Activated CD4-positive, alpha-beta memory T cell treated with anti-CD3 and anti-CD28 coated beads, Interleukin-2, amount 10 ng/mL, durations not matched to agents 7 days and 5 days (primary cell): ENCODE results near the gene PGAP3. TPM values are rescaled to one million over a fixed set of nuclear protein-coding genes. Genes with fewer than 3 reads are reported as not detected.

Experiments used
- CTCF ChIA-PET: fragments of 350-600 bp; sonication (Branson Sonifier 250); formaldehyde crosslinking; loops from one replicate; lab custom pipeline; 2021; ENCODE audit warnings: antibody characterized with exemption, inconsistent platforms; lab: Charles Lee
- POLR2A ChIA-PET: fragments of 350-600 bp; sonication (Branson Sonifier 250); formaldehyde crosslinking; loops from one replicate; lab custom pipeline; 2021; ENCODE audit warnings: antibody characterized with exemption; lab: Charles Lee
- DNase-seq: peaks from one replicate; pipeline ENCODE4 v3.0.0-alpha.2; 2020
- H3K27ac Mint-ChIP-seq: one replicate; pipeline ENCODE4 v1.8.0; 2021; ENCODE audit warnings: mild to moderate bottlenecking, mixed read lengths
- H3K27me3 Mint-ChIP-seq: one replicate; pipeline ENCODE4 v1.8.0; 2021; ENCODE audit warnings: mixed read lengths
- H3K36me3 Mint-ChIP-seq: one replicate; pipeline ENCODE4 v1.8.0; 2021; ENCODE audit warnings: low read depth, mixed read lengths
- H3K4me1 Mint-ChIP-seq: one replicate; pipeline ENCODE4 v1.8.0; 2021; ENCODE audit warnings: mixed read lengths
- H3K4me3 Mint-ChIP-seq: one replicate; pipeline ENCODE4 v1.8.0; 2021; ENCODE audit warnings: mild to moderate bottlenecking, mixed read lengths
- H3K9me3 Mint-ChIP-seq: one replicate; pipeline ENCODE4 v1.8.0; 2021; ENCODE audit warnings: mixed read lengths
- total RNA-seq, 2 experiments: library from RNA; stranded (reverse); gene quantifications; one replicate each; pipeline ENCODE4 v1.2.3, GENCODE V29; 2021

PGAP3 gene
- total RNA-seq, 2 experiments from 2014 or later = 14.0 to 14.2 TPM

DNA sequence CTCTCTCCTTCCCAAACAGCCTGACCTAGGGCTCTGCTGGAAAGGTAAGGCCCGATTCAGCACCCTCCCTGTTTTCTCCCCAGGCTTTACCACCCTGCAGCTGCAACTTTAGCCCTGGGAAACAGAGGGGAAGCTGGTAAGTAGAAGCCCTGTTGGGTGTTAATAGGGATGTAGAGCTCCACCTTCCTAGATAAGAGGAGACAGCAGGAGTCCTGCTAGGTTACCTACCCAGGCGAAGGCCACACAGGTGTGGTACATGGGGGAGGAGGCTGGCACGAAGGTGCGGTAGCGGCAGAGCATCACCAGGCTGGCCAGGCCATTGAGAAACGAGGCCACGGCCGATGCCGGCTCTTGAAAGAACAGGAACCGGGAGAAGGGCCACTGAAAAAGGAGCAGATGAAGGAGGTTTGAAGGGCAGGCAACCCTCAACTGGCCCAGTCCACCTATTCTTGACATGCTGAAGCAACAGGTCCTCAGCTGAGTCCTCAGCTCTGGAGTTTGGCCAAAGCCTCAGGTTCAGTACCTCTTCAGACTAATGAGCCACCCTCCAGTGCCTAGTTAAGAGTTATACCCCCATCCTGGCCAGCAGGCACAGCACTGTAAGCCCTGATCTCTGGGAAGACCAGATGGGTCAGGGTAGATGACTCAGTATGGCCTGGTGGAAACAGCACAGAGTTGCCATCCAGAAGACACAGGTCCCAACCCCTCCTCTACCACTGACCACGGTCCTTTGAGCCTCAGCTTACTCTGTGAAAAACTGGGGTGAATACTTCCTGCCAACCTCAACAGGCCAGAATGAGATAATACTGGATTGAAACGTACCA is 3.3 kb downstream of the PGAP3 start:
- ChIA-PET CTCF (interaction anchor here (1.0 to 1.3 kb wide), 2 partner anchors 50 to 177 kb away, joined by 3 to 4 read pairs; no protein-coding TSS in a partner anchor), POLR2A (no interaction called here)
- Mint-ChIP-seq H3K4me1 (peaks cover 40% of the 10 kb centered on the region), H3K4me3 (no peak overlapping the region), H3K27ac (no peak overlapping the region), H3K9me3 (no peaks in the 10 kb centered on the region), H3K27me3 (no peaks in the 10 kb centered on the region), H3K36me3 (peaks cover 22% of the 10 kb centered on the region)
- DNase-seq = no peak

DNA sequence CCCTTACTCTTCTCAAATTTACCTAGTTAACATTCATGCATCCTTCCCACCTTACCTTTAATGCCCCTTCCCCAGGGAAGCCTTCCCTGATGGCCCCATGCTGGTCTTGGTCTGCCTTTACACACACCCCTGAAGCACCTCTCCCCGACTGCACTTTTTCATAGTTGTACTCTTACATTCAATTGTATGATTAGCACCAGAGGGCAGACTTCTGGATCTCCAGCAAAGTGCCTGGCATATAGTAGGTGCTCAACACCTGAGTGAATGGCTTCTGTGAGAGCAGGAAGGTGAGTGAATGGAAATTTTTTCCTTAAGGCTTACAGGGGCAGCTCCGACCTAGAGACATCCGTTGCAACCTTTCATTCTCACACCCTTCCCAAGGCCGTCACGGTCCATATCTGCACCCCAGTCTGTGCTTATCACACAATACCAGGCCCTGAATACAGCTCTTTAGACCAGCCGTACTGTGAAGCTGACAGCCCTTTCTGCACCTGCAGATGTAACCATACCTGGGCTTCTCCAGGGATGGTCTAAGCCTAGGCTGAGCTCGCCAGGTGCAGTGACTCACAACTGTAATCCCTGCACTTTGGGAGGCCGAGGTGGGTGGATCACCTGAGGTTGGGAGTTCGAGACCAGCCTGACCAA is 4.4 kb downstream of the PGAP3 start:
- no peak overlapping the region for H3K27ac Mint-ChIP-seq
- no peak for DNase-seq
- ChIA-PET CTCF (interaction anchor here (0.5 to 2.2 kb wide), 4 partner anchors 14 to 49 kb away, joined by 3 to 9 read pairs (median 4); partner anchors contain the start of gene MIEN1), POLR2A (no interaction called here)
- no peak overlapping the region for H3K4me3 Mint-ChIP-seq
- no peaks in the 10 kb centered on the region for H3K27me3 Mint-ChIP-seq
- H3K9me3 Mint-ChIP-seq = no peaks in the 10 kb centered on the region
- H3K4me1 Mint-ChIP-seq = peaks cover 43% of the 10 kb centered on the region
- H3K36me3 Mint-ChIP-seq = peaks cover 19% of the 10 kb centered on the region

DNA sequence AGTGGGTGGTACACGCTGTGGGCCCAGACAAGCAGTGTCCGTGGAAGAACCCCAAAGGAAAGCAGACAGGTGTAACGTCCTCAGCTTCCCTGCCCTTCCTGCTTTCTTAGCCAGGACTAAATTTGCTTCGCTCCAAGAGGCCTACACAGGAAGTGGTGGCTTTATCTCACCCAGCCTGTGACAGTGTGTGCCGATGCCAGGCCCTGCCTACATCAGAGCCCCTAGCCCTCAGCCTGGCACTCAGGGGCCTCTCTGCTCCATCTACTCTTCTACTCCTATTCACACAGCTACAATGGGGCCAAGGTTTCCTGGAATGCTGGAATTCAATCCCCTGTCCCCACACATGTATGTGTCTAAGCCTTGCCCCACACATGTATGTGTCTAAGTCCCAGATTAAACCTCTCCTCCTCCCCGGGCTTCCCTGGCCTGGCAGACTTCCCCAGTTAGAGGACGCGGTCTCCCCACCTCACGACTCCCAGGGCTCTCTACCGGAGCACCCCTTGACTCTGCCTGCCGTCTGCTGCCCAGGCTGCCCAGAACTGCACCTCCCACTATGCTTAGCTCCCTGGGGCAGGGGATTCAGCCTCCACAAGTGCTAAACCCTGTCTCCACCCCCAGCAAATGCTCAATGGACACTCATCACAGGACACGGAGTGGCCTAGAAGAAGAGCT is 8.2 kb downstream of the PGAP3 start:
- CTCF ChIA-PET = interaction anchor here (0.8 to 2.6 kb wide), 10 partner anchors 8 to 58 kb away, joined by 3 to 16 read pairs (median 4); partner anchors contain the start of genes MIEN1 and PNMT
- POLR2A ChIA-PET = interaction anchor here (0.6 to 8.8 kb wide), 5 partner anchors 9 to 360 kb away, joined by 3 to 71 read pairs (median 16); partner anchors contain the start of genes MIEN1, PGAP3 and PNMT
- Mint-ChIP-seq H3K27me3 (no peaks in the 10 kb centered on the region), H3K9me3 (no peaks in the 10 kb centered on the region), H3K27ac (peak overlapping the region; percentile 83), H3K4me3 (no peak overlapping the region), H3K36me3 (peaks cover 14% of the 10 kb centered on the region), H3K4me1 (peaks cover 59% of the 10 kb centered on the region)
- peak; percentile 56 for DNase-seq

DNA sequence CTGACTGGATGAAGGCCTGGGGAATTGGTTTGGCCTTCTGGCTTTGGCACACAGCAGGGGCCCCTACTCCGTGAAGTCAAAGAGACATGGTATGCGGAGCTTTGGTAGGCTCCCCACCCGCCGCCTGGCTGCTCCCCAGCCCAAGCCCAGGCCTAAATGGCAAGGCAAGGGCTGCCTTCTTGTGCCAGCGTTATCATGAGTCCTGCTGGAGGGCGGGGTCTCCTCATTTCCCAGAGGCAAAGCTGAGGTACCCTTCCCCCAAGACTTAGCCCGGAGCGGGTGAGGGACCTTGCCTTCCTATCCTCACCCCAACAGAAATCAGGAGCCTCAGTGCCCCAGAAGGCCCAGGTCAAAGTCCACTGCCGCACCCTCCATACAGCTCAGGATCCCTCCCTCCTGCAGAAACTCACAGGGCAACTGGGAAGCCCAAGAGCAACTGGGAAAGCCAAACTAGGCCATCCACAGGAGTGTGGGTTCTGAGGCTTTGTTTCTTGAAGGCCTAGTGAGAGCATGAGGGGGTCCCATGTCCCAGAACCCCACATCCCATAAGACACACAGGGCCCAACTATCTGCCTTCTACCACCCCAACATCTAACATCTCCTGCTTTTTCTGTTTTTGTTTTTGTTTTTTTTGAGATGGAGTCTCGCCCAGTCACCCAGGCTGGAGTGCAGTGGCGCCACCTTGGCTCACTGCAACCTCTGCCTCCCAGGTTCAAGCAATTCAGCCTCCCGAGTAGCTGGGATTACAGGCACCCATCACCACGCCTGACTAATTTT is 9.3 kb downstream of the PGAP3 start:
- H3K4me1 Mint-ChIP-seq = peaks cover 59% of the 10 kb centered on the region
- no peak for DNase-seq
- no peaks in the 10 kb centered on the region for H3K9me3 Mint-ChIP-seq
- H3K4me3 Mint-ChIP-seq = no peak overlapping the region
- ChIA-PET POLR2A (interaction anchor here (1.9 to 8.8 kb wide), 4 partner anchors 8 to 52 kb away, joined by 14 to 71 read pairs (median 17); partner anchors contain the start of genes MIEN1, PGAP3 and PNMT), CTCF (interaction anchor here (0.6 to 2.6 kb wide), 11 partner anchors 9 to 286 kb away, joined by 3 to 16 read pairs (median 5); partner anchors contain the start of genes MIEN1, PGAP3 and PNMT)
- H3K27me3 Mint-ChIP-seq = no peaks in the 10 kb centered on the region
- H3K27ac Mint-ChIP-seq = peak overlapping the region; percentile 83
- H3K36me3 Mint-ChIP-seq = peaks cover 10% of the 10 kb centered on the region

DNA sequence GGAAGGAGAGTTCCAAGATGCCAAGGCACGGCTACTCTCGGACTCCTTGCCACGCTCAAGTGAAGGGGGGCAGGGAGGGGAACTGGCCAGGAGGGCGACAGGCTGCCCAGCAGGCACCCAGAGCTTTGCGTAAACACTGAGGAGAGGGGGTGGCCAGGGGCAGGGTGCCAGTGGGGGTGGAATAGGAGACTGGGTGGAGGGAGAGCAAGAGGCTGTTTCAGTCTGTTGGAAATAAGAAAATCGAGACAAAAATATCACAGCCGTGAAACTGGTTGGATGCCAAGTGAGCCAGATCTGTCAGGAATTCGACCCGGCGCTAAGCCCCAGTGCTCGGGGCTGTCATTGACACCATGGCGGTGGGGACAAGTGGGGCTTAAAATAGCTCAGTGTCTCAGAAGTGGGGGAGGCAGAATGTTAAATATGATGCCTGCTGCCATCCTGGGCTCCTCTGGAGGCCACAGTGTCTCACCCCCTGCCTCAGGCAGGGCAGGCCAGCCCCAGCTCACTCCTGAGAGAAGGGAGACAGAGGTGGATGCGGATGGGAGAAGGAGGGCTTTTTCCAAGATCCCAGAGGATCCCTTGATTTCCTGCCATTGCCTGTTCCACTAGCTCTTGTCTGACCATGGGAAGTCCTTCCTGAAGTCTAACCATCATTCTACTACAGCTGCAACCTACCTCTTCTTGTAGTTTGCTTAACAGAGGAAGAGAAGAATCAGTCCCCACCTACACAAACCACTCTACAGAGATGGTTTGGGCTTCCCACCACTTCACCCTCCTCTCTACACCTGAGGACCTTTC is 10.1 kb downstream of the PGAP3 start:
- H3K27me3 Mint-ChIP-seq = no peaks in the 10 kb centered on the region
- H3K36me3 Mint-ChIP-seq = peaks cover 4% of the 10 kb centered on the region
- peak overlapping the region; percentile 28 for H3K27ac Mint-ChIP-seq
- CTCF ChIA-PET = interaction anchor here (0.6 to 1.8 kb wide), 4 partner anchors 9 to 285 kb away, joined by 3 to 8 read pairs (median 4); partner anchors contain the start of genes PGAP3 and PNMT
- H3K9me3 Mint-ChIP-seq = no peaks in the 10 kb centered on the region
- POLR2A ChIA-PET = interaction anchor here (0.7 to 8.8 kb wide), 5 partner anchors 11 to 242 kb away, joined by 3 to 71 read pairs (median 14); partner anchors contain the start of genes MIEN1 and PGAP3
- H3K4me3 Mint-ChIP-seq = no peak overlapping the region
- no peak for DNase-seq
- H3K4me1 Mint-ChIP-seq = peaks cover 56% of the 10 kb centered on the region

DNA sequence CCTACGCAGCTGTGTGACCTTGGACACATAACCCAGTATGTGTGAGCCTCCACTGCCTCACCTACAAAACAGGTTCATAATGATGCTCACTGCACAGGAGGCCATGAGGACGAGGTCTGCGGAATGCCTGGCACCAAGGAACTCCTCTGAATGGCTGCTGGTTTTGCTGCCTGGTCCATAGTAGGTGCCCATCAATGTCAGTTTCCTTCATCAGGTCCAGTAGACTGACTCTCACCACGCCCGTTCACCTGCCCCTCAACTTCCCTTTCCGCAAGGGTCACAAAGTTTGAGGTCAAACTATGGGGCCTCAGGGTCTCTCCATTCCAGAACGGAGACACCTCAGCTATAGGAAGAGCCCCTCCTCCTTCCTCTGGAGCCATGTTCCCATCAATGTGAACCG is 10.8 kb downstream of the PGAP3 start:
- POLR2A ChIA-PET = interaction anchor here (0.7 to 8.8 kb wide), 4 partner anchors 11 to 241 kb away, joined by 3 to 71 read pairs (median 14); partner anchors contain the start of genes MIEN1 and PGAP3
- CTCF ChIA-PET = interaction anchor here (1.5 to 1.9 kb wide), 2 partner anchors 8 to 22 kb away, joined by 8 read pairs; partner anchors contain the start of gene PNMT
- Mint-ChIP-seq H3K9me3 (no peaks in the 10 kb centered on the region), H3K27ac (peak overlapping the region; percentile 77), H3K27me3 (no peaks in the 10 kb centered on the region), H3K4me3 (no peak overlapping the region), H3K36me3 (peaks cover 4% of the 10 kb centered on the region), H3K4me1 (peaks cover 56% of the 10 kb centered on the region)
- DNase-seq = no peak

DNA sequence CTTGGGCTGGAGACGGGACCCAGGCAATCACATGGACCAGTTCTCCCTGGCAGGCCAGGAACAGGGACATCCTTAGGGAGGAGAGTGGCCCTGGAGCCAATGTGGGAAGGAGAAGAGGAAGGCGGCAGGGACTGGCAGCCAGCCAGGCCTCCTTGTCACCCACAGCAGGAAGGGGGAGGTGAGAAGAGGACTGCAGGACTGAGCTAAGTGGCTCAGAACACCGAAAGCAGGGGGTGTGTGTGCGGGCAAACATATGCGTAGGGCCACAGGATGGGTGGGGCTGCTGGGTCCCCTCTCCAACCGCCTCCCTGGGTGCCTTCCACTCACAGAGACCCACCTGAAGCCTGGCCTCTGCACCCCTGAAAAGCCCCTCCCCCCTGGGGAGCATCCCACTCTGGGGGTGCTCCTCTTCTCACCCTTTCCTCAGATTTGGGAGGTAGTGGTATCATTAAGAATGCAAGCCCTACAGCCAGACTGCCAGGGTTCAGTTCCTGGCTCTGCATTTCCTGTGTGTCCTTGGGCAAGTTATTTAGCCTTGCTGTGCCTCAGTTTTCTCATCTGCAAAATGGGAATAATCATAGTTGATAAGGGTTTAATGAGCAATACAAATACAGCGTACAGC is 11.5 kb downstream of the PGAP3 start:
- DNase-seq = peak; percentile 74
- H3K4me1 Mint-ChIP-seq = peaks cover 58% of the 10 kb centered on the region
- POLR2A ChIA-PET = interaction anchor here (0.9 to 8.8 kb wide), 4 partner anchors 10 to 79 kb away, joined by 3 to 71 read pairs (median 14); partner anchors contain the start of genes MIEN1 and PGAP3
- H3K27ac Mint-ChIP-seq = peak overlapping the region; percentile 77
- H3K36me3 Mint-ChIP-seq = peaks cover 4% of the 10 kb centered on the region
- no peaks in the 10 kb centered on the region for H3K9me3 Mint-ChIP-seq
- peaks cover 2% of the 10 kb centered on the region for H3K27me3 Mint-ChIP-seq
- CTCF ChIA-PET = interaction anchor here (1.0 to 2.4 kb wide), 6 partner anchors 11 to 54 kb away, joined by 5 to 14 read pairs (median 9); partner anchors contain the start of genes MIEN1 and PGAP3
- no peak overlapping the region for H3K4me3 Mint-ChIP-seq

DNA sequence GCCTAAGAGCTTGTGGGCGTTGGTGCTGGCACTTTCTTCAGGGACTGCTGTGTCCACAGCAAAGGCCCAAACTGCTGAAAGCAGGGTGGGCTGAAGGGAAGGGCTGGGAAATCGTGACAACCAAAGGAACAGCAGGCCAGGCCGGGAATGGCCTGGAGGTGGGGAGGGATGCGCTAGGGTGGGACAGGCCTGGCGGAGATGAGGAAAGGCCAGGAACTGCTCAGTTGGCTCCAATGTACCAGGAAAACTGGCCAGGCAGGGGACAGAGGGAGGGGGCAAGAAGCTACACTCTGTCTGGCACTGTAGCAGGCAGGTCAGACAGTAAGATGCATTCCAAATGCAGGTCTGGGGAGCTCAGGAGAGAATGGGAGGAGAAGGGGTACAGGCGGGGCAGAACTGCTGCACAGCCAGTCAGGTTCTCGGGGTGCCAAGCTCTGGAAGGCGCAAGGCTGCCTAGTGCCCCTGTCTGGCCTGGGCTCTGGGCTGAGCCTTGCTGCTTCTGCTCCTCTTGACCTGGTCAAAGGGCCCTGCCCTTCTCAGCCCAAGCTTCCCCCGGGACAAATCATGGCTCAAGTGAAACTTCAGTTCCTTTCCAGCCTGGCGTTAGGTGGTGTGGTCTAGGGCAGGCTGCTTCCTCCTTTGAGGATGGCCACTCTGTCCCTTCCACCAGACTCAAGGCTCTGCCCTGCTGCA is 12.3 kb downstream of the PGAP3 start:
- Mint-ChIP-seq H3K4me1 (peaks cover 56% of the 10 kb centered on the region), H3K27me3 (peaks cover 4% of the 10 kb centered on the region), H3K36me3 (peaks cover 4% of the 10 kb centered on the region), H3K27ac (peak overlapping the region; percentile 77), H3K9me3 (no peaks in the 10 kb centered on the region), H3K4me3 (no peak overlapping the region)
- no peak for DNase-seq
- ChIA-PET POLR2A (interaction anchor here (0.9 to 8.8 kb wide), 4 partner anchors 9 to 80 kb away, joined by 3 to 71 read pairs (median 14); partner anchors contain the start of genes MIEN1 and PGAP3), CTCF (interaction anchor here (0.6 to 2.4 kb wide), 7 partner anchors 12 to 128 kb away, joined by 3 to 14 read pairs (median 8); partner anchors contain the start of genes MIEN1 and PGAP3)

DNA sequence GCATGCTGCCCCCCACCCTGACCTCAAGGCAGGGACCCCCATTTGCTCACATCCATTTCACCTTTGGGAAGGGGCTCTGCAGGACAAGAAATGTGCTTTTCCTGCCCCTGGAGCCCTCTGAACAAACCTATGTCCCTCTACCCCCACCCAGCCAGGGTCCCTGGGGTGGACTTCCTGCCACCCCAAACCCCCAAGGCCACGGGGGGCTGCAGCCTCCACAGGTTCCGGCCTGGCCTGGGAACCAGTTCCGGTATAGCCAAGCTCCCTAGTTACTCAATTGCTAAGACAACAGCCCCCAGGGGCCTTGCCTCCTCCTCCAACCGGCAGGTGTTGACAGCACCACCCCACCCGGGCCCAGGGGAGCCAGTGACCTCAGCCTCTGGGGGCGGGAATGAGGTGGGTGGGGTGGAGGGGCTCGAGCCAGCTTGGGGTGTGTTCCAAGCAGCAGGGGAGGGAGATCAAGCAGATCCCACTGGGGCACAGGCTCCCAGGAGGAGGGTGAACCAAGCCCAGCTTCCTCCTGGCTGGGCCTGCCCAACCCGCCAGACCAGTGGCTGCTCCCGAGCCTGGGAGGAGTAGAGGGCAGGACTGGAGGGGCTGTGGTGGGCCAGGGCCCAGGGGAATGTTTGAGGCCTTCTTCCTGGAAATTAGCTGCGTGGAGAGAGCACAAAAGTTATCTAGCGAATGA is 13.0 kb downstream of the PGAP3 start:
- peaks cover 8% of the 10 kb centered on the region for H3K27me3 Mint-ChIP-seq
- H3K4me3 Mint-ChIP-seq = no peak overlapping the region
- CTCF ChIA-PET = interaction anchor here (0.6 to 2.4 kb wide), 6 partner anchors 20 to 128 kb away, joined by 3 to 14 read pairs (median 9); partner anchors contain the start of gene MIEN1
- no peak for DNase-seq
- H3K27ac Mint-ChIP-seq = peak overlapping the region; percentile 61
- no peaks in the 10 kb centered on the region for H3K9me3 Mint-ChIP-seq
- peaks cover 49% of the 10 kb centered on the region for H3K4me1 Mint-ChIP-seq
- POLR2A ChIA-PET = interaction anchor here (0.9 to 8.8 kb wide), 3 partner anchors 8 to 81 kb away, joined by 3 to 71 read pairs (median 14); partner anchors contain the start of gene PGAP3
- H3K36me3 Mint-ChIP-seq = peaks cover 4% of the 10 kb centered on the region
